GM21526 (cell line): ENCODE data around the gene GLB1L.

ENCODE experiments used
- ATAC-seq: cut with Tn5 transposase; IDR thresholded peaks from one replicate; pipeline ENCODE4 v1.9.1; 2021; ENCODE audit warnings: moderate library complexity; ENCODE audit not compliant: unreplicated experiment, low FRiP score

The GLB1L gene

DNA sequence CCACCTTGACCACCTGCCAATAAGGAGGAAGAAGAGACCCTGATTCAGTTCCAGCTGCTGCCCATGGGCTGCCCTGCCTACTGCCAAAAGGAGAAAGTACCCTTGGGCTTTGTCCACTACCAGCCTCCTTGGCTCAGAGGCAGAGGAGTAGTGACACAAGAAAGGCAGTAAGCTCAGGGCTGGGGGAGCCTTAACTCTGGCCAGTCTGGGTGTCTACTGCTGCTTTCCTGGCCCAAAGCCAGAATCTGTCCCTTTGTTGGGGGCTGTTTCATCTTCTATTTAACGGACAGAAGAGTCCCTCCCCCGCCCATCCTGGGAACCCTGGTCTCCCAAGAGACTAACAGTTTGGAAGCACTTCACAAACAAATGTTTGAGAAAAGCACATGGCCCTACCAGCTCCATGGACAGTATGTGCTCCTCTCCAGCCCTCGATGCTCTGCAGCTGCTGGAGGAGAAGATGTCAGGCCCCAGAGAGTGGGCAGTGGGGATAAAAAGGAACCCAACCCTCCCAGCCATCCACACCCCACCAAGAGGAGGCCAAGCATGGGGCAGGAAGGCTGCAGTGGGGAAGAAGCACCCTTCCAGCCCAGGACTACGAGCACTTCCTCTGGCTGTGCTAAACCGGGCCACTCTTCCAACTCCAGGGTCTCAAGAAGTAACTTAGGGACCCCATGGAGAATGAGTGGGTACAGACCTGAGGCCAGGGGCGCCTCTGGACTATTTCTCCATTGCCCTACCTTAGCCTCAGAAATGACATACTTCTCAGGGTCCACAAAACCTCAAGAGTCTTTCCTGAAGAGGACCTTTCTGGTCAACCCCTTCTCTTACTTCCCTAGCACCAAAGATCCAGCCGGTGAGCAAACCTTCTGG, 17.0 kb downstream of the GLB1L start:
- ATAC-seq, result no peak

DNA sequence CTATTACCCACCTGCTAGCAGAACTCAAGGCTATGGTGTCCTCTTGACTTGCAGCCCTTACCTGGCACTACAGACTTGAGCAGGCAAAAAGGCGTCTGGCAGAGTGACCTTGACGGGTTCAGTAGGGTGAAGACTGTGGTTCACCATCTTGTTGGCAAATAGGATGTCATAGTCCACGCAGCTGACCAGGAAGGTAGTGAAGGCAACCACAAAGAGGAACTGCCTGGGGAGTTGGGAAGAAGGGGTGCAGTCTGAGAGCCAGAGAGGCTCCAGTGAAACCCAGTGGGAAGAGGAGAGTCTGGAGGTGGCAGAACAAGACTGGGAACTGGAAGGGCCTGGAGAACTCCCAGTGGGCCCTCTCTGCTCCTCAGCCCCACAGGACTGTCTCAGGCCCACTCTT, 19.9 kb downstream of the GLB1L start:
- ATAC-seq, result no peak

DNA sequence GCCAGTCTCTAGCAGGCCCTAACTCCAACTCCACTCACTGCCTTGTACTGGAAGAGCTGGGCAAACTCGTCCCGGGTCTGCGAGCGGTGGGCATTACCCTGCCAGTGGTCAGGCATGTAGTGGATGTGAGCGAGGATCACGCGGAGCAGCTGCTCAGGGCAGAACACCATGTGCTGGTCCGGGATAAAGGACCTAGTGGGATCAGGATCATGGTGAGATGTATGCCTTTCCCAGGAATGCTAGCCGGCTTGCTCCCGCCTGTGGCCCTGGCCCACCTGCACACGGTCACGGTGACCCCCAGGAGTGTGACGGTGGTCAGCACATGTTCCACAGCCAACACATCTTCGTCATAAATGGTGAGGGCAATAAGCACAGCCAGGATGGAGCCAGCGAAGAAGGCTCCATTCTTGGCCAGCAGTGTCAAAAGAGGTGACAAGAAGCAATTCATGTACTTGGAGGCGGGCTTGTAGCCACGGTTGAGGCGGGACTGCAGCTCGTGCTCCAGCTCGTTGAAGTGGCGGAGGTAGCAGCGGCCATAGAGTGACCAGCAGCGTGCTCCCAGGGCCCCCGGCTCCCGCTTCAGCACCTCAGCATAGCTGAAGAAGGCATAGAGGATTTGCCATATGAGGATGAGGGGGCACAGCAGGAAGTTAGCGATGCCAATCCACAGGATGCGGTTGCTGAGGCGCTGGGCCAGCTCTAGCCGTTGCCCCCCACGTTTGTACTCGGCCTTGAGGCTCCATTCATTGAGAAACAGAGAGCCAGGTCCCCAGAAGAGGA, 21.2 kb downstream of the GLB1L start:
- no peak for ATAC-seq

DNA sequence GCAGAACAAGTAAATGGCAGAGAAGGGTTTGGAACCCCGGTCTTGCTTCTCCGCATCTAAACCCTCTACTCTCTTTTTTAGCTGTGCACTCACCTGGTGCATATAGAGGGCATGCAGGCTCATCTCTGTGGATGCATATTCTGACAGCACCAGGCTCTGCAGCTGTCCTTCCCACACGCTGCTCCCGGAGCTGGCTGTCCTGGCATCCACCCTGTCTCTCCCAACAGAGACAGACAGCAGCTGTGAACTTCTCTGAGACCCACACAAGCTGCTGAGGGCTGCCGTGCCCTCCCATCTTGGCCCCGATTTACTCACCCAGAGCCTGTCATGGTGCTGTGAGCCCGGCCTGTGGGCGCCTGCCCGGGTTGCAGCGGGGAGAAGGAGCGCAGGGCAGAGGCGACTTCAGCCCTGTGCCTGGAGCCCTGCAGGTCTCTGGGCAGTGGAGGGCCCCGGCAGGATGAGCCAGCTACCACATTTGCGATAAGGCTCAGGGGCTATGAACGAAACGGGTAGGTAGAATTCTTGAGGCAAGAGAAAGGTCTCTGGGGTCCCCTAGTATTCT, 23.2 kb downstream of the GLB1L start:
- ATAC-seq, result no peak

DNA sequence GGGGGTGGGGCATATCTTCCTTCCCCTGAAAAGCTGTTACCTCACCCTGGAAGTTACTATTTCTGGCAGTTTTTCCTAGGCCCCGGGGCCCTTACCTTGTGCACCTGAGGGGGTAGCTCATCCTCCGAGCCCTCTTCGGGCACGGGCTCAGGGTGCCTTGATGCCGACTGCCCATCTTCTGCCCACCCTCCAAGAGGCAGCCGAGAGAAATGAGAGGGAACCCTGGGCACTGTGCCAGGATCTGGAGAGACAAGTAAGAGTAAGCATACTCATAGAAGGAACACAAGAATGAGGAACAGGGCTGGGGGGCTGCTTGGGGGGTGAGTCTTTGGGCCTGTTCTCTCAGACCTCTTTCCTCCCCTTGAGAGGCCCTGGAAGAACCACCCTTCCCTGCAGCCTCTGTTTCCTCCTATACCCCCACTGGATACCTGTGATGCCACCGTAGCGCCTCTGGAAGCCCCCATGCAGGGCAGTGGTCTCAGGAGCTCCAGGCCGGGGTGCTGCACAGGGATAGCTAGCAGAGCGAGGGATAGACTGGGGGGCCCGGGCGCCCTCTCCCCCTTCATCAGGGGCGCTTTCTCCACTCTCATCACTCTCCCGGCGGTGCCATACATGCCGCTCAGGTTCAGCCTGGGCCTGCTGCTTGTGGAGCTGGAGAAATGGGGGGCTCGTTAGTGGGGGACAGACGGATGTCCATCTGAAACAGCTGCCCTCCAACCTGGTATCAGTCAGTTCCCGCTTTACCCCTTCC, 24.4 kb downstream of the GLB1L start:
- ATAC-seq, result no peak

DNA sequence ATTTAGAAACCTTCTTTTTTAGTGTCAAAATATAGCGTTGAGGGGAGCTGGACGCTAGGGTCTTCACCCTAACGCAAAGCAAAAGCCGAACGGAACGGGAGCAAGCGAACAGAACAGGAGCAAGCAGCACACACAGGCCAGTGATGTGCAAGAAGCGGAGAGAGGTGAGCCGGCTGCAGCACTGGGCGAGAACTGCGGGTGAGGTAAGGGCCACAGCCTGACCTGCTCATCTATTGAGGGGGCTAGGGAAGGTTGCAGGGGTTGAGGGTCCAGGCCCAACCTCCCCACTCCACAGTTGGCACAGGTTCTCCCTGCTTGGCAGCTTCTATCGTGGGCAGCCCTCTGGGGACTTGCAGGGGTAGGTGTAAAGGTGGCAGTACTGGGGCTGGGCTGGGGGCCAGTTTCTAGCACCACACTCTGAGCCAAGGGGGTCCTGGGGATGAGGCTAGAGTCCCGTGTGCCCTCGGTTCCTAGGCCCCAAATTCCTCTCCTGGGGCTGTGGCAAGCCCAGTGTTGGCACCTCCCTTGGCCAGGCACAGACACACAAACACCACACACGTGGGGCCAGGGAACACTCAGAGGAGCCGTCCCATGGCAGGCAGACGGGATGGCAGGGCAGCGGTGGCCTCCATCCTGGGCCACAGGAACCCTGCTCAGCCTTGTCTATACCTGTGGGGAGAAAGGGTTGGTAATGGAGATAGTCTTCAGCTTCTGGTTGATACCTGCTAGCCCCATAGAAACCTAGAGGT, 25.3 kb downstream of the GLB1L start:
- no peak for ATAC-seq

DNA sequence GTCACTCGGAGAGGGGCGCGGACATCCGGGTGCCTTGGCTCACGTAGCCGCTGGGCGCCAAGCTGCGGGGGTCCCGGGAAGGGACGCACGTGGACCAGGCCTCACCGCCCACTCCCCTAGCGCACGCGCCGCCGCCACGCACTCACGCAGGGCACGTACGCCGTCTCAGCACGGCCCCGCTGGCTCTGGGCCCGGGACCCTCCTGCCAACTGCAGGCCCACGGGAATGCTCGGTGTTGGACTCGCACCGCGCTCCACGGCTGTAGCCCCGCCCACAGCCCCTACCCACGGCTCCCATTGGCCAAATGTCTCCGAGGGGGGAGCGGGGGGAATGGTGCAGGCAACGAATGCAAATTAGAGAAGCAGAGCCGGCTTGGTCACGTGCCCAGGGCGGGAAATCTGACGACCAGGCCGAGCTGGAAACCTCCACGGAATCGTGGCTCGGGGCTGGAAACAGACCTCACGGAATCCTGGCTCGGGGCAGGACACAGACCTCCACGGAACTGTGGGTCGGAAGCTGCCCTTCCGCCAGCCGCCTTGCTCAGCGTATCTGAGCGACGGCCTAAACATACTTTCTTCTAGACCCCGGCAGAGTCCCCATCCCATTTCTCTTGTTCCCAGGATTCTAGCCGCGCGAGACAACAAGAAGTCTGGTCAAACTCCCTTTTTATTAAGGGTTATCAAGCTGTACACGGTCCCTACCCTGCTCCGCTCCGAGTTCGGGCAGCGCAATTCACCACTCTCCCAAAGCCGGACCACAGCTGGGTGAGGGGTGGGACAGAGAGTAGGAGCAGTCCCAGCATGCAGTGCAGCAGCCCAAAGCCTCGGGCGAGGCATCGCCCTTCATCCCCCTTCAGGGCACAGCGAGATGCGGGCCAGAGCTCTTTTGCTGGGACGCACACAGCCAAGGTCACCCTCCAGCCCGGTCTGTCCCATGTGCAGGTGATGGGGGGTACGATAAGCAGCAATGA, 26.2 kb downstream of the GLB1L start, which contains the start of gene ABCB6:
Gene ABCB6, minus strand, starts transcription at position 227 of the 970 bp plus-strand sequence. CDS start 285 bp downstream, outside the sequence.
- ATAC-seq, result peak; percentile 58

DNA sequence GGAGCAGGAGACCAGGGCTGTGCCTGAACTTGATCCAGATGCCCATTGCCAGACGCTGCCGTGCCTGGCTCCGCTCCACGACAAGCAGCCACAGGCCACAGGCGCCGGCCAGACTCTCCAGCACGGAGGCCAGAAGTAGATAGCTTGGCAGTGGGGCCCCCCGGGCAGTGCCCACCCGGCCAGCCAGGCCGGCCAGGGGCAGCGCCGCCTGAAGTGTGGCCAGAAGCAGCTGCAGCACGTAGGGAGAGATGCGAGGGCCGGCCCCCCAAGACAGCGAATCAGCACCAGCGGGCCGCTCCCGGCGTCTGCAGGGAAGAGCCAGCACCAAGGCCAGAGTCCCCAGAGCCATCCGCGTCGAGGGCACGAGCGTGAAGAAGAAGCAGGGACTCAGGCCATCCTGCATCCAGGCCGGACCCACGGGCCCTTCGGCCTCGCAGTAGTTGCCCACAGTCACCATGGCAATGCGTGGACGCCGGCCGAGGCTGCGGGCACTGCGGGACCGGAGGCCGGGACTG, 27.0 kb downstream of the GLB1L start:
- ATAC-seq, result peak; percentile 6

DNA sequence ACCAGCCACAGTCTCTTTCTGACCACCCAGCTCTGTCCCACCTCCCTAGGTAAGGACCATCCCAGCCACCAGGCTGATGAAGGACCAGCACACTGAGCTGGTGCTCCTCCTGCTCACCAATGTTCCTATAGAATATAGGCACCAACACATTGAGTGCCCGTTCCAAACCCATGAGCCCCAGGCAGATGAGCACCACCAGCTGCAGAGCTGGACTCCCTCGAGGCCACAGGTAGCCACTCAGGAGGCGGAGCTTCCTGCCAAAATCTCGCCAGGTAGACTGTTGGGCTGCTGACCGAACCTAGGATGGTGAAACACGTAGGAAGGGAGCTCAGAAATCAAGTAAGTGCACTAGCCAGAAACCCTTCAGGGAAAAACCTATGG, 28.7 kb downstream of the GLB1L start:
- ATAC-seq, result no peak

DNA sequence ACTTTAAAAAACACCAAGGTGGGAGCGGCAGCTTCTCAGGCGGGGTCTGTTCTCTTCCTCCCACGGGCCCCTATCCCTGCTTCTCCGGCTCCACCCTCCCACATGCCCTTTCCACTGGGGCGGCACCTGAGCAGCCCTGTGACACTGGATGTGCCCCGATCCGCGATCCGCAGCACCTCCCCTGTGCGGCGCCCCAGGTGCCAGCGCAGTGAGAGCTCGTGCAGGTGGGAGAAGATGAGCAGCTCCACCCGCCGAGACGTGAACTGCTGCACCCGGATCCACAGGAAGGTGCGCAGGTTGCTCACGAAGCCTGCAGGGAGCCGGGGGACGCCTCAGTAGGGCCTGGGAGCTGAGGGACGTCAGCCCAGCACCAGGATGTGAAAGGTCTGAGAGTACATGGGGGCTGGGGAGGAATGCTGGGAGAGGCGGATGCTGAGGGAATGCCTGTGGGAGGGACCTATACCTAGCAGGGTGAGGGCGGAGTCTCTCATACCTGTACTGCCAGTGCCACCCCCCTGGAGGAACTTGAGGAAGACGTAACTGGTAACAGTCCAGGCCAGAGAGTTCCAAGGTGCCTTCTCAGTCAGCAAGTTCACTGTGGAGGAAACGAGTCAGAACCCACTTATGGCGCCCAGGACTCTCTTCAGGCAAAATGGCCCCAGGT, 29.2 kb downstream of the GLB1L start:
- ATAC-seq, result no peak

DNA sequence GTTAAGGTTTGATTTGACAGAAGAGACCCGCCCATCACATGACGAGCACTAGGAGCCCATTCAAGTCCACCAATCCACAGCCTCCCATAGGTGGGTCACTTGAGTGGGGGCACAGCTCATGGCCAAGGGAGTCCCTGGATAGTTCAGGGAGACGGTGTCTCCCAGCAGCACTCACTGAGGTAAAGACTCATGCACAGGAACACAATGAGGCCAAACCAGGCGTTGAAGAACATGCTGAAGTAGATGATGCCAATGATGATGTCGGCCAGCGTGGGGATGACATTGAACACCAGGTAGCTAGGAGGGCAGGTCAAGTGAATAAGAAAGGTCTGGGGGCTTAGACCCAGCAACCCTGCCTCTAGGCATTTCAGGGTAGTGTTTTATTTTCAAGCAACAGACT, 30.5 kb downstream of the GLB1L start:
- no peak for ATAC-seq

DNA sequence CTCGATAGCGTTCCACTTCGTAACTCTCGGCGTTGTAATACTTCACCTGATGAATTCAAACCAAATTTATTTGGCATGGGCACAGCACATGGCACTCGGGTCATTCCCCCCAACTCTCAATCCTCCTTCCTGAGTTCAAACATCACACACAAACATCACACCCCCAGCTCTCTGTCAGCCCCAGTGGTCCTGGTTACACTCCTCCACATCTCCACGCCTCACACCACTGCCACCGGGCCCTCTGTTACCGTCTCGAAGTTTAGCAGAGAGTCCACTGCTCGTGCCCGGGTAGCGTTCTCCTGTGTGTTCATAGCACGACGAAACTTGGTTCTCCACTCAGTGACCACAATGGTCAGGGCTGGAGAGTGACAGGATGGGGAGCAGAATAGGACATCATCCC, 31.1 kb downstream of the GLB1L start:
- ATAC-seq, result no peak

DNA sequence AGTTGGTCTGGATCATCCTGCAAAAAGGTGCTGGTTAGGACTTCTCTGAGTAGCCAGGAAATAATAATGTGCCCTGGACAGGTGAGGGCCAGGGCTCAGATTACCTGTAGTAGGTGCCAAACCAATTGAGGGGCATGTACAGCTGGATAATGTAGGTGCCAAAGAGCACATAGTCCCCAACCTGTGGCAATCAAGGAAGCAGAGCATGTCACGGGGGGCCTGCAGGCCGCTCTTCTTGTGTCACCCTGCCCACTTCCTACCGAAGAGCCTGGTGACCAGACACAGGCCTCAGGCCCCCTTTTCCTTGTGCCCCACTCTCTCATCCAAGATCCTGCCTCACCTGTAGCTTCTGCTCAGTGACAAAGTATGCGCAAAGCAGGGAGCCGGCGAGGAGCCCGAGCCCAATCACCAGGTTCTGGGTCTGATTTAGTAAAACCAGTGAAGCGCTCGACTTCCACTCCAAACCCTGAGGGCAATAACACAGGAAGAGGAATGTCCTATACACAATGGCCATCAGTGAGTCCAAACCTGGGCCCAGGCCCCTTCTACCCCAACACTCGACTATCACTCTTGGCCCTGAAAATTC, 31.7 kb downstream of the GLB1L start:
- no peak for ATAC-seq

DNA sequence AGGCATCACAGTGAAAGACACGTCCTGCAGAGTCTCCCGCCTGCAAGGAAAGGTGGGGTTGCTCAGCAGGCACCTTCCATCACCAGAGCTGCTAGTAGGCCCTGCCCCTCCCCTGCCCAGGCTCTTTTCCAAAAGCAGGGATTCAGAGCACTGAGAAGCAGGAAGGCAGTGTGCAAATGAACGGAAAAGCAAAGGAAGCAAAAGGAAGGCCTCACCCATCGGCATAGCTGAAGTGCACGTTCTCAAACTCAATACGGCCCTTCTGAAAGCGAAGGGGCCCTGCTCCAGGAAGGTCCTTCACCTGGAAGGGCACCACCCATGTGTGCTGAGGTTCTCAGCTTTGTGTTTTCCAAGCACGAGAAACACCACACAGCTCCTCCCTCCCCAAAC, 32.2 kb downstream of the GLB1L start:
- no peak for ATAC-seq

DNA sequence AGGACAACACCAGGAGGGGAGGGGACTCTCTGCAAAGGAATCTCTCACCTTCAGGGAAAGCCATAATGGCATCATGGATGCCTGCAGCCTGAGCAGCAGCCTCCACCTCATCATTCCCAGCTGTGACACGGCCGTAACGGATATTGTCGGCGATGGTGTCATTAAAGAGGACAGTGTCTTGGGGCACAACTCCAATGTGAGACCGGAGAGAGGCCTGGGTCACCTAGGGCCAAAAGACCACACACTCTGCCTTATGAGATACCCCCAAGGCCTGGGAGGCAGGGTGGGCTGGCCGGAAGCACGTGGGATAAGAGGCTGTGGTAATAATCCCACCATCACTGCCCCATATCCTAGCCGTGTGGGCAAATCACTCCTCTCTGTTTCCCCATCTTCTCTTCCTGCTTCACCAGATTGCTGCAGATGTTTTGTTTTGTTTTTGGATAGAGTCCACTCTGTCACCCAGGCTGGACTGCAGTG, 34.3 kb downstream of the GLB1L start:
- ATAC-seq, result no peak

DNA sequence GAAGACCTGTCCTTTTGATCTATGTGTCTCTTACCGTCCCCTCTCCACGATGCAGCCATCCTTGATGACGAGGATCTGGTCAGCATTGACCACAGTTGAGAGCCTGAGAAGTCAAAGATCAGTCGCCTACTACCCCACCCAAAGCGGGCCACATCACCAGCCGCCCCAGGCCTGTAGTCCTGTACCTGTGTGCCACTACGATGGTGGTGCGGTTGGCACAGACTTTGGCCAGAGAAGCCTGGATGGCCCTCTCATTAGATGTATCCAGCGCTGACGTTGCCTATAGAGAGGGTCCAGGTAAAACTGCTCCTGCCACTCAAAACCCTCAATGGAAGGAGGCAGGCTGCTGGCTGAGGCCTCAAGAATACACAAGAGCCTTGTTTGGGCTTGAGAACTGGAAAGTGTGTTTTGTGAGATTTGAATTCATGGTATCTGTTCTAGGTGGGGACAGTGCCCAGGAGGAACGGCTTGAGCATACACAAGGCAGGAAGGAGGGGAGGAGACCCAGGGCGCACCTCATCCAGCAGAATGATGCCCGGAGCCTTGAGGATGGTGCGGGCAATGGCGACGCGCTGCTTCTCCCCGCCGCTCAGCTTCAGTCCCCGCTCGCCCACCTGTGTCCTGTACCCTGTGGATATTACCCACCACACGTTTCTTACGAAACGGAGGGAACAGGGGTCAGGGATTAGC, 34.9 kb downstream of the GLB1L start:
- ATAC-seq, result no peak
